ENCODE results near the gene HES4.
"Not testable (repeated sequence)": the region's sequence is repeated elsewhere in the genome, so short reads cannot be mapped to it uniquely, and the experiment has no call there.

DNA sequence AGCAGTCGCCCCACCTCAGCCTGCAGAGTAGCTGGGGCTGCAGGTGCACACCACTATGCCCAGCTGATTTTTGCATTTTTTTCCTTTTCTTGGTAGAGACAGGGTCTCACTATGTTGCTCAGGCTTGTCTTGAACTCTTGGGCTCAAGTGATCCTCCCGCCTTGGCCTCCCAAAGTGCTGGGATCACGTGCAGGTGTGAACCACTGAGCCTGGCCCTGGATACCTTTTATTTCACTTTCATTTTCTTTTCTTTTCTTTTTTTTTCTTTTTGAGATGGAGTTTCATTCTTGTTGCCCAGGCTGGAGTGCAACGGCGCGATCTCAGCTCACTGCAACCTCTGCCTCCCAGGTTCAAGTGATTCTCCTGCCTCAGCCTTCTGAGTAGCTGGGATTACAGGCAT, 8.6 kb downstream of the HES4 start:
- TF ChIP-seq, protein P1, sequence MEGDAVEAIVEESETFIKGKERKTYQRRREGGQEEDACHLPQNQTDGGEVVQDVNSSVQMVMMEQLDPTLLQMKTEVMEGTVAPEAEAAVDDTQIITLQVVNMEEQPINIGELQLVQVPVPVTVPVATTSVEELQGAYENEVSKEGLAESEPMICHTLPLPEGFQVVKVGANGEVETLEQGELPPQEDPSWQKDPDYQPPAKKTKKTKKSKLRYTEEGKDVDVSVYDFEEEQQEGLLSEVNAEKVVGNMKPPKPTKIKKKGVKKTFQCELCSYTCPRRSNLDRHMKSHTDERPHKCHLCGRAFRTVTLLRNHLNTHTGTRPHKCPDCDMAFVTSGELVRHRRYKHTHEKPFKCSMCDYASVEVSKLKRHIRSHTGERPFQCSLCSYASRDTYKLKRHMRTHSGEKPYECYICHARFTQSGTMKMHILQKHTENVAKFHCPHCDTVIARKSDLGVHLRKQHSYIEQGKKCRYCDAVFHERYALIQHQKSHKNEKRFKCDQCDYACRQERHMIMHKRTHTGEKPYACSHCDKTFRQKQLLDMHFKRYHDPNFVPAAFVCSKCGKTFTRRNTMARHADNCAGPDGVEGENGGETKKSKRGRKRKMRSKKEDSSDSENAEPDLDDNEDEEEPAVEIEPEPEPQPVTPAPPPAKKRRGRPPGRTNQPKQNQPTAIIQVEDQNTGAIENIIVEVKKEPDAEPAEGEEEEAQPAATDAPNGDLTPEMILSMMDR (IDR thresholded peaks at IDR 0.05): not testable (repeated sequence)
- not testable (repeated sequence) for TF ChIP-seq POLR2AphosphoS5 (IDR thresholded peaks at IDR 0.05; ENCODE audit: low read depth, low read length); USF2 (IDR thresholded peaks at IDR 0.05; ENCODE audit: borderline replicate concordance, low read depth, low read length); USF1 (IDR thresholded peaks at IDR 0.05; ENCODE audit: borderline replicate concordance, low read depth); TCF12 (IDR thresholded peaks at IDR 0.05); RCOR1 (IDR thresholded peaks at IDR 0.05; ENCODE audit: low read length)
